Mesenchymal stem cell (in vitro differentiated cells and primary cell): ENCODE results near the gene KCTD1.
A peak's percentile ranks its signal among the peaks of the same experiment; 100 is the strongest.

ENCODE experiments used
- DNase-seq: peaks from one replicate; pipeline ENCODE4 v3.0.0-alpha.2; 2013
- H2AFZ ChIP-seq: one replicate; pipeline ENCODE4 v1.6.1; 2013; ENCODE audit warnings: low read depth, mild to moderate bottlenecking, control low read depth, inconsistent platforms, low read length, moderate library complexity
- H2AK5ac ChIP-seq: 2 replicates; pipeline ENCODE4 v1.6.1; 2013; ENCODE audit warnings: low read length, moderate library complexity, mild to moderate bottlenecking, inconsistent platforms; ENCODE audit not compliant: severe bottlenecking
- H2BK120ac ChIP-seq: one replicate; pipeline ENCODE4 v1.6.1; 2013; ENCODE audit warnings: low read depth, mild to moderate bottlenecking, inconsistent platforms, low read length, moderate library complexity
- H2BK12ac ChIP-seq, 2 experiments: one replicate each; pipeline ENCODE4 v1.6.1; 2013; ENCODE audit warnings: inconsistent platforms in 2 of 2, low read length in 2 of 2, mild to moderate bottlenecking in 2 of 2, moderate library complexity in 2 of 2, control low read depth in 1 of 2
- H2BK15ac ChIP-seq: one replicate; pipeline ENCODE4 v1.6.1; 2013; ENCODE audit warnings: mild to moderate bottlenecking, low read depth, inconsistent platforms; ENCODE audit not compliant: poor library complexity, severe bottlenecking
- H2BK5ac ChIP-seq: 2 replicates; pipeline ENCODE4 v1.6.1; 2013; ENCODE audit warnings: low read depth, mild to moderate bottlenecking, low read length, control low read depth, inconsistent platforms; ENCODE audit not compliant: poor library complexity, severe bottlenecking
- H3K14ac ChIP-seq, 2 experiments: one replicate each; pipeline ENCODE4 v1.6.1; 2013; ENCODE audit warnings: inconsistent platforms in 2 of 2, low read length in 2 of 2, control low read depth in 1 of 2, mild to moderate bottlenecking in 1 of 2, moderate library complexity in 1 of 2
- H3K18ac ChIP-seq, 2 experiments: one replicate each; pipeline ENCODE4 v1.6.1; 2013; ENCODE audit warnings: inconsistent platforms in 2 of 2, low read length in 2 of 2, control low read depth in 1 of 2, low read depth in 1 of 2, mild to moderate bottlenecking in 1 of 2
- H3K23ac ChIP-seq, 2 experiments: one replicate each; pipeline ENCODE4 v1.6.1; 2013; ENCODE audit warnings: inconsistent platforms in 2 of 2, low read length in 2 of 2, mild to moderate bottlenecking in 2 of 2, moderate library complexity in 2 of 2, control low read depth in 1 of 2
- H3K27ac ChIP-seq: 2 replicates; pipeline ENCODE4 v1.5.1; 2013; ENCODE audit warnings: mild to moderate bottlenecking, moderate library complexity, low read length, control low read depth, inconsistent platforms; ENCODE audit not compliant: poor library complexity, severe bottlenecking
- H3K27me3 ChIP-seq, 2 experiments: 2 replicates each; pipeline versions ENCODE4 v1.6.1 to v1.7.0; 2013; ENCODE audit warnings: low read length in 2 of 2, mild to moderate bottlenecking in 2 of 2, moderate library complexity in 2 of 2, control low read depth in 1 of 2, inconsistent platforms in 1 of 2; ENCODE audit not compliant: control insufficient read depth in 1 of 2, insufficient read depth in 1 of 2
- H3K36me3 ChIP-seq, 2 experiments: 2 replicates each; pipeline versions ENCODE4 v1.6.1 to v1.7.0; 2013; ENCODE audit warnings: low read length in 2 of 2, control low read depth in 1 of 2, inconsistent platforms in 1 of 2, low read depth in 1 of 2, mild to moderate bottlenecking in 1 of 2; ENCODE audit not compliant: insufficient read depth in 2 of 2, control insufficient read depth in 1 of 2
- H3K4ac ChIP-seq, 2 experiments: one replicate each; pipeline ENCODE4 v1.6.1; 2013; ENCODE audit warnings: inconsistent platforms in 2 of 2, low read length in 2 of 2, mild to moderate bottlenecking in 2 of 2, moderate library complexity in 2 of 2, control low read depth in 1 of 2, low read depth in 1 of 2
- H3K4me1 ChIP-seq: 2 replicates; pipeline ENCODE4 v1.6.1; 2013; ENCODE audit warnings: low read depth, low read length, control low read depth; ENCODE audit not compliant: control insufficient read depth, insufficient read depth
- H3K4me2 ChIP-seq: 2 replicates; pipeline ENCODE4 v1.6.1; 2013; ENCODE audit warnings: low read length, mild to moderate bottlenecking, inconsistent platforms; ENCODE audit not compliant: poor library complexity, severe bottlenecking
- H3K4me3 ChIP-seq, 2 experiments: 2 replicates each; pipeline versions ENCODE4 v1.5.1 to v1.7.0; 2013; ENCODE audit warnings: low read length in 2 of 2, mild to moderate bottlenecking in 2 of 2, control low read depth in 1 of 2, low read depth in 1 of 2; ENCODE audit not compliant: insufficient read depth in 1 of 2
- H3K79me1 ChIP-seq: replicated peaks from 2 replicates; pipeline ENCODE4 v1.6.1; 2013; ENCODE audit warnings: mild to moderate bottlenecking, control low read depth, low read length, inconsistent platforms; ENCODE audit not compliant: poor library complexity, severe bottlenecking
- H3K9ac ChIP-seq: 2 replicates; pipeline ENCODE4 v1.7.0; 2013; ENCODE audit warnings: mild to moderate bottlenecking, low read length, moderate library complexity
- H3K9me3 ChIP-seq: 2 replicates; pipeline ENCODE4 v1.7.0; 2013; ENCODE audit warnings: mild to moderate bottlenecking, low read length; ENCODE audit not compliant: control insufficient read depth
- H4K8ac ChIP-seq: one replicate; pipeline ENCODE4 v1.6.1; 2013; ENCODE audit warnings: inconsistent platforms, mild to moderate bottlenecking, low read length, moderate library complexity
- H4K91ac ChIP-seq: one replicate; pipeline ENCODE4 v1.6.1; 2013; ENCODE audit warnings: mild to moderate bottlenecking, low read length, inconsistent platforms
- WGBS: methylation state at CpG from one replicate; pipeline ENCODE4 v1.1.7; 2013; ENCODE audit warnings: mixed read lengths; 5-methylcytosine and 5-hydroxymethylcytosine counted together

The KCTD1 gene

DNA sequence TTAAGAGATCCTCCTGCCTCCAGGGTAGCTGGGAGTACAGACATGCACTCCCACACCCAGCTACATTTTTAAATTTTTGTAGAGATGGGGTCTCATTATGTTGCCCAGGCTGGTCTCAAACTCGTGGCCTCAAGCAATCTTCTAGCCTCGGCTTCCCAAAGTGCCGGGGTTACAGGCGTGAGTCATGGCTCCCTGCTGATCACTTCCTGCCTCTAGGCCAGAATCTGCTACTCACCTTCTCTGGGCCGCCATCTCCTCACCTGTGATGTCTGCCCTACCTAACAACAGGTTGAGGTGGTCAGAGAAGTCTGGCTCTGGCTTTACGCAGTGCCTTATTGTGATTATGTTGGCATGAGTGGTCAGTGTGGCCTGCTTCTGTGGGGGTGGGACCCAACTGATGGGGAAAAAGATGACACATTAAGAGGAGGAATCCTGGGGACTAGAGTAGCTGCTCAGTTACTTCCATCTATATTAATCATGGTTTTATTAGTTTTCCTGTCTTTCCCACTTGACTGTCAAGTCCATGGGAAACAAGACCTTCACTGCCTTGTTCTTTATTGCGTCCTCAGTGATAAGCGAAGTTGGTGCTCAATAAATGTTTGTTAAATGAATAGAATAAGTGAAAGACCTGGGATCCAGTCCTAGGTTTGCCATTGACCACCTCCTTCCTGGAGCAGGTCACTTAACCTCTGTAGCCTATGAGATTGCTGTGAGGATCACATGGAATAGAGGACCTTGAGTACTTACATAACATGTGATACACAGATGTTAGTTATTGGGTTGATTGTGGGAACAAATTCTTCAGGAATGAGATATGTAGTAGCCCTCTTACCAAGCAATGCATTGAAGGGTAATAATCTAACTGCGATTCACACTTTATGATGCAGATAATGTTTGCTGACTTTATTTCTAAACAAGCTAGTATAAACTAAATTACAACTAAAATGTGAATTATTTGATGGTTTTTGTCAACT, 15.7 kb downstream of the KCTD1 start:
- Histone ChIP-seq H2BK5ac (no peak overlapping the region), H3K36me3 (no peaks in the 10 kb centered on the region), H3K9me3 (no peaks in the 10 kb centered on the region), H3K4me3 (no peak overlapping the region), H2BK12ac (no peak overlapping the region), H2BK120ac (no peak overlapping the region), H3K18ac (no peak overlapping the region), H3K4me2 (no peak overlapping the region), H3K79me1 (peaks cover 25% of the 10 kb centered on the region), H4K8ac (no peak overlapping the region), H2AK5ac (no peak overlapping the region), H4K91ac (no peak overlapping the region), H2BK15ac (no peak overlapping the region), H3K23ac (no peak overlapping the region), H3K9ac (no peak overlapping the region), H3K14ac (no peak overlapping the region), H2AFZ (no peak overlapping the region), H3K4ac (no peak overlapping the region), H3K4me1 (peaks cover 4% of the 10 kb centered on the region), H3K27me3 (no peaks in the 10 kb centered on the region), H3K27ac (no peak overlapping the region)
- DNase-seq, result no peak
- WGBS, result 84% methylated on average over 7 of the region's 9 CpGs

DNA sequence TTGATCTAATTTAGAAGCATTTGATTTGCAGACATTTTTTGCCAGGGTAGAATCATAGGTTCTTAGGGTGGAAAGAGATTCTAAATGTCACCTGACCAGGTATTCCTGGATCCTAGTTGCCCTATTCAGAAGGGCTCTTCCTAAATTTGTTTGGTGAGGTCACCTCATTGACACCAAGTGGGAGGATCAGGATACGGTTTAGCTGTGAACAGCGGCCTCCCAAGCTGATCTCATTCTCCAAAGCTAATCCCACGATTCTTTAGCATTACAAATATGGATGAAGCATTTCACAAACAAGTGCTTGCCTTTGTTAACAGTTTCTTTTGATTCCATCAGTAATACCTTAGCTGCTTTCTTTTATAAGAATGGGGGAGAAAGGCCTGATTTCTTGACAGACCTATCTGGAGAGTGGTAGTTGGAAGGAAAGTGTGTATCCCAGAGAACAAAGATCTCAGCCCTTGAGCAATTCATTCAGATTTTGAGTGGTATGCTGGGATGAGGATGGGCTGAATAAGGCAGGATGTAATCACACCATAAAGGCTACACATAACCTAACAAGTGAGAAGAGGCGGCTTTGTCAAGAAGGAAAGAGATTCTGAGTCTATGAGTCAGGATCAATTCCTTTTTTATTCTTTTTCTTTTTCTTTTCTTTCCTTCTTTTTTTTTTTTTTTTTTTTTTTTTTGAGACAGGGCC, 16.6 kb downstream of the KCTD1 start:
- DNase-seq, result no peak
- H3K18ac ChIP-seq, result no peak overlapping the region
- H2AK5ac ChIP-seq, result no peak overlapping the region
- no peaks in the 10 kb centered on the region for H3K36me3 ChIP-seq
- no peak overlapping the region for H4K91ac ChIP-seq
- no peak overlapping the region for H2BK120ac ChIP-seq
- H2BK12ac ChIP-seq, result no peak overlapping the region
- no peak overlapping the region for H3K14ac ChIP-seq
- H3K79me1 ChIP-seq, result peaks cover 28% of the 10 kb centered on the region
- H3K9ac ChIP-seq, result no peak overlapping the region
- 65% methylated on average over 3 of the region's 4 CpGs for WGBS
- no peak overlapping the region for H2BK5ac ChIP-seq
- H3K27me3 ChIP-seq, result no peaks in the 10 kb centered on the region
- H3K27ac ChIP-seq, result no peak overlapping the region
- no peak overlapping the region for H4K8ac ChIP-seq
- no peak overlapping the region for H3K4me3 ChIP-seq
- H3K4me1 ChIP-seq, result peaks cover 6% of the 10 kb centered on the region
- H3K23ac ChIP-seq, result no peak overlapping the region
- no peak overlapping the region for H2AFZ ChIP-seq
- H2BK15ac ChIP-seq, result no peak overlapping the region
- H3K4me2 ChIP-seq, result no peak overlapping the region
- H3K9me3 ChIP-seq, result no peaks in the 10 kb centered on the region
- H3K4ac ChIP-seq, result no peak overlapping the region

DNA sequence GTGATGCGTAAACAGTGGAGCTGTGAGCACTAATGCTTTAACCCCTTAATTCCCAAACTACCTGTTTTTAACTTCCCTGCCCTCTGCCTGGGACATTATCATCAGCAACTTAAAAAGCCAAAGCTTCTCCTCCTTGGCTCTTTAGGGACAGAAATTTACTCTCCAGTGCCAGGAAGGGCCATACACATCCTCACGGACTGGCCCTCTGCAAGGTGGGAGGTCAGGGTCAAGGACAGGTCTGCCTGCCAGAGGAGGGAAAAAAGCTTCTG, 21.5 kb downstream of the KCTD1 start:
- Histone ChIP-seq H3K4me2 (no peak overlapping the region), H3K18ac (no peak overlapping the region), H3K14ac (no peak overlapping the region), H3K79me1 (peaks cover 42% of the 10 kb centered on the region), H2BK12ac (no peak overlapping the region), H2BK15ac (no peak overlapping the region), H4K91ac (no peak overlapping the region), H3K23ac (no peak overlapping the region), H2AK5ac (peak overlapping the region; percentile 17), H3K4me3 (no peak overlapping the region), H4K8ac (no peak overlapping the region), H3K9ac (no peak overlapping the region), H2AFZ (no peak overlapping the region), H3K4ac (no peak overlapping the region), H3K9me3 (no peaks in the 10 kb centered on the region), H2BK120ac (no peak overlapping the region), H3K4me1 (peaks cover 10% of the 10 kb centered on the region), H3K27me3 (no peaks in the 10 kb centered on the region), H3K36me3 (no peaks in the 10 kb centered on the region), H3K27ac (no peak overlapping the region), H2BK5ac (no peak overlapping the region)
- DNase-seq, result no peak
- WGBS, result 87% methylated on average over 2 of the region's 2 CpGs

DNA sequence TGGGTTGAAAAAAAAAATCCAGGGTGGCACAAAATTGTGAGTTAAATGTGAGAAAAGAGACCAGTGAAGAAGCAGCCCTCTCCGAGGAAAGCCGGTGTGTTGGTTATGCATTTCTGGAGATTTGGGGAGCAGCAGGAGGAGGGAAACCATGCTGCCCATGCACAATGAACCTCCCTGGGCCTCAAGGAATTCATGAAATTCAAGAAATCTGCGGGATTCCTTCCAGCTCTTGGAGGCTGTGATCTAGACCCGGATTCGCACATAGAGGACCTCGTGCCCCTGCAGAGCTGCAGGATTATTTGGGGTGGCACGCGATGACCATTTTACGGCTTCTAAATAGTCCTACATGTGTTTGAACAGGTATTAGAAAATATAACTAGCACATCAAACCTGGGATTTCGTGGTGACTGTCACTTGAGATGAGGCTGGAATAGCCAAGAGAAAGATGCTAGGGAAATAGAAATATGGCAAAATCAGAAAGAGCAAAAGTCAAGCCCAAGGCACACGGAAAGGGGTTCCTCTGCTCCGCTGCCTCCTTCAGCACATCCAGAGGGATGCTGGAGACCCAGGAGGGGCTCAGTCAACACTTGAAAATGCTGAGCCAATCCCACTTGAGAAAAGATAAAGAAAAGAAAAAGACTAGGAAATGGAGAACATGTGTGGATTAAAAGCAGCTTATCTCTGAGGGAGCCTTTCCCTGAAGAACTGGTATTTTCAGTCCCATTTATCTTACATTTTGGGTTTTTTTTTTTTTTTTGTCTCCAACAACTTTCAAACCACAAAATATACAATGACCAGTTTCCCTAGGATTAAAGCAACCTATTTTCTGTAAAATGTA, 22.0 kb downstream of the KCTD1 start:
- 80% methylated on average over 9 of the region's 12 CpGs for WGBS
- H3K23ac ChIP-seq, result no peak overlapping the region

More for the DNA sequence above, 22.0 kb downstream of the KCTD1 start:
- H3K27me3 ChIP-seq, result no peaks in the 10 kb centered on the region
- H3K36me3 ChIP-seq, result no peaks in the 10 kb centered on the region
- H3K9ac ChIP-seq, result no peak overlapping the region
- H3K27ac ChIP-seq, result peak overlapping the region; percentile 55
- peaks cover 10% of the 10 kb centered on the region for H3K4me1 ChIP-seq
- DNase-seq, result no peak
- no peak overlapping the region for H2BK120ac ChIP-seq
- no peak overlapping the region for H3K4me3 ChIP-seq
- no peak overlapping the region for H2BK12ac ChIP-seq
- H2BK5ac ChIP-seq, result no peak overlapping the region
- H2BK15ac ChIP-seq, result no peak overlapping the region
- H3K79me1 ChIP-seq, result peaks cover 40% of the 10 kb centered on the region
- no peaks in the 10 kb centered on the region for H3K9me3 ChIP-seq
- H2AFZ ChIP-seq, result no peak overlapping the region
- no peak overlapping the region for H3K18ac ChIP-seq
- H3K14ac ChIP-seq, result no peak overlapping the region
- H2AK5ac ChIP-seq, result peak overlapping the region; percentile 69
- no peak overlapping the region for H4K8ac ChIP-seq
- H3K4ac ChIP-seq, result no peak overlapping the region
- peak overlapping the region; percentile 31 for H3K4me2 ChIP-seq
- no peak overlapping the region for H4K91ac ChIP-seq
